Small intestine (tissue), 7 donors: Measurements from ENCODE around the gene FRMPD4. TPM values are rescaled to one million over a fixed set of nuclear protein-coding genes. Genes with fewer than 3 reads are reported as not detected.

Source experiments
- DNase-seq, 2 donors: peaks; one replicate each; pipeline versions ENCODE4 v3.0.0 to v3.0.0-alpha.2; 2013
- FAIRE-seq: peaks from 2 replicates; lab custom pipeline; 2012; peaks lifted over from hg19 to GRCh38; lab: Jason Lieb, UNC
- H3K27ac ChIP-seq, 3 donors: one replicate each; pipeline ENCODE4 v1.5.1; 2013; ENCODE audit warnings: low read length in 2 of 3, mild to moderate bottlenecking in 2 of 3, control low read depth in 1 of 3, inconsistent platforms in 1 of 3, low read depth in 1 of 3, moderate library complexity in 1 of 3
- H3K27me3 ChIP-seq, 3 donors: one replicate each; pipeline ENCODE4 v1.6.1; 2013; ENCODE audit warnings: low read length in 3 of 3, inconsistent platforms in 1 of 3; ENCODE audit not compliant: control insufficient read depth in 3 of 3, insufficient read depth in 3 of 3
- H3K36me3 ChIP-seq, 3 donors: one replicate each; pipeline ENCODE4 v1.6.1; 2013; ENCODE audit warnings: low read length in 3 of 3, inconsistent platforms in 1 of 3, low read depth in 1 of 3, mild to moderate bottlenecking in 1 of 3, moderate library complexity in 1 of 3; ENCODE audit not compliant: control insufficient read depth in 3 of 3, insufficient read depth in 2 of 3
- H3K4me1 ChIP-seq, 3 donors: one replicate each; pipeline ENCODE4 v1.6.1; 2013; ENCODE audit warnings: low read length in 2 of 3, inconsistent platforms in 1 of 3, low read depth in 1 of 3, mild to moderate bottlenecking in 1 of 3, moderate library complexity in 1 of 3; ENCODE audit not compliant: control insufficient read depth in 3 of 3, insufficient read depth in 2 of 3
- H3K4me3 ChIP-seq, 3 donors: one replicate each; pipeline ENCODE4 v1.5.1; 2013; ENCODE audit warnings: low read length in 3 of 3, control low read depth in 1 of 3, inconsistent platforms in 1 of 3, low read depth in 1 of 3, mild to moderate bottlenecking in 1 of 3, moderate library complexity in 1 of 3
- H3K9me3 ChIP-seq, 2 donors: one replicate each; pipeline ENCODE4 v1.6.1; 2013; ENCODE audit warnings: low read depth in 1 of 2, low read length in 1 of 2; ENCODE audit not compliant: control insufficient read depth in 2 of 2, insufficient read depth in 1 of 2
- WGBS, 3 donors: extraction: QIAGEN DNeasy Blood & Tissue Kit; methylation state at CpG; one replicate each; pipeline ENCODE4 v1.1.7; 2013; 5-methylcytosine and 5-hydroxymethylcytosine counted together
- polyA plus RNA-seq, 4 donors: library from polyadenylated mRNA; stranded (reverse) in 3 of 4; unstranded in 1 of 4; fragments of 200-250 nt in 3 of 4; fragments of 120-200 nt in 1 of 4; gene quantifications; one replicate each; pipeline versions ENCODE4 v1.2.1 to v1.2.3, GENCODE V29; 2013
- donor health status: healthy with polysubstance abuse.
- donor health status: control.
- donor health status: control.
- donor health status: Bipolar disorder and iron deficiency.
- donor health status: healthy.

FRMPD4 gene
- polyA plus RNA-seq, 4 donors, result 0.04 to 0.21 TPM; not detected in 2

DNA sequence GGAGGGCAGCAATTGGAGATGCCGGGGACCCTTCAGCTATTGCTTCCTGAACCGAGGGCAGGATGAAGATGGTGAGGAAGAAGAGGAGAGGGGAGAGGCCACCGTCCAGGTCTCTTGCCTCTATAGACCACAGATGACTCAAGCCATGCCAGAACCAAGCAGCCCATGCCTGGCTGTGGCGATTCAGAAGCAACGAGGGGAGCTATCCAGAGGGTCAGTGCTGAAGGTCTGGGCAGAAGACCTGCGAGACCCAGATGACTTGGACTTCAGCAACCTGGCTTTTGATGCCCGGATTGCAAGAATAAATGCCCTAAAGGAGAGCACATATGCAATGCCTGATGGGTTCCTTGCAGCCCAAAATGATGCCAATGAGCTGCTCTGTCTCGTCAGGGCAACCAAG is 582.8 kb downstream of the FRMPD4 start:
- Histone ChIP-seq H3K27ac (no peak overlapping the region), H3K9me3 (no peaks in the 10 kb centered on the region), H3K4me1 (no peaks in the 10 kb centered on the region), H3K27me3 (no peaks in the 10 kb centered on the region), H3K4me3 (no peak overlapping the region), H3K36me3 (no peaks in the 10 kb centered on the region)
- DNase-seq (no peak), FAIRE-seq (no peak)
- WGBS, 3 donors, result 63 to 64% (median 64%) methylated on average over 7 to 8 of the region's 8 CpGs

DNA sequence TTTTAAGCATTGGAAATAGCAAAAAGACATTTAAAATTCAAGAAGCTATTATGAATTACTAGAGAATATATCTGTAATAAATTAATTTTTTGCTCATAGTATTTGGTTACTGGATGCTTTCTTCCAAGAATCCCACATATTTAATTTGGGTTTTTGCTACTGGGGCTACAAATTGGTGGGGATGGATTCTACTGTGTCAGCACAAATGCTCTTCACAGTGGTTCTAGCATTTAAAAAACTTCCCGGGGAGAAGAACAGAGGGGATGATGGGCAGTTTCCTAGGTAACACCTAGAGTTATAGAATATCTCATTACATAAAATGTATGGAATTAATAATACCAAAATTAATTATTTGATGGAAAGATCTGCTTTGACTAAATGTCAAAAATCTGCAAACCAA is 584.0 kb downstream of the FRMPD4 start:
- no peak for FAIRE-seq
- no peaks in the 10 kb centered on the region for H3K27me3 ChIP-seq
- no peaks in the 10 kb centered on the region for H3K36me3 ChIP-seq
- no peaks in the 10 kb centered on the region for H3K9me3 ChIP-seq
- no peak overlapping the region for H3K4me3 ChIP-seq
- H3K4me1 ChIP-seq, result no peaks in the 10 kb centered on the region
- DNase-seq, result no peak
- 88 to 94% (median 88%) methylated on average over 1 of the region's 1 CpG for WGBS, 3 donors
- no peak overlapping the region for H3K27ac ChIP-seq

DNA sequence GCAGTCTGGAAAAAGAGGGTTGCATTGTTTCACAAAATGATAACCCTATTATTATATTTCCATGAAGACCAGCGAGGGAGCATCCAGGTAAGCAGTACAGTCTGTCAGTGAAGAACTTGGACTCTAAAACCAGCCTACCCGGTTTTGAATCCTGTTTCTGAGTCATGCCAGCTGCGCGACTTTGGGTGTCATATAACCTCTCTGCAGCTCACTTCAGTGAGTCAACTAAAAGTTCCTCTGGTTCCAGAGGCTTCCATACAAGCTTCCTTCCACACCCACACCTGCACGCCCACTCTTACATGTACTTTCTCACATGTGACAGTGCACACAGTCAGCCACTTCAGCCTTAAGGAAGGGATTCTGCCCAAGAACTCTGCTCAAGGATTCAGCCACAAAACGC is 603.1 kb downstream of the FRMPD4 start:
- FAIRE-seq, result no peak
- H3K27ac ChIP-seq, result no peak overlapping the region
- no peak for DNase-seq
- H3K4me1 ChIP-seq, result no peaks in the 10 kb centered on the region
- H3K4me3 ChIP-seq, result no peak overlapping the region
- no peaks in the 10 kb centered on the region for H3K27me3 ChIP-seq
- no peaks in the 10 kb centered on the region for H3K36me3 ChIP-seq
- no peaks in the 10 kb centered on the region for H3K9me3 ChIP-seq
- WGBS, 3 donors, result 41 to 71% (median 50%) methylated on average over 4 to 6 of the region's 6 CpGs

DNA sequence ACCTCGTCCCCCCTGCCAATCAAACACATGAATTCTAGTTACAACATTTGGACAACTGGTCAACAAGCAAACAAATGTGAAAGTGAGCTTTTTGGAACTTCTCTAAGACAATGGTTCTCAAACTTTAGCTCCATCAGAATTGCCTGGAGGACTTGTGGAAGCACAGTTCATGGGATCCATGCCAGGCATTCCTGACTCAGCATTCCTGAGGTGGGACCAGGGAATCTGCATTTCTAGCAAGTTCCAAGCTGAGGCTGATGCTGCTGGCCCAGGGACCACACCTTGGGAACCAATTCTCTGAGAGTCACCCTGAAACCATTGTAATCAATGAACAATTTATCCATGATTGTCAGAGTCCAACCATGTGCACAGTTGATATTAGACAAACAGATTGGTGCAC is 609.2 kb downstream of the FRMPD4 start:
- Histone ChIP-seq H3K36me3 (no peaks in the 10 kb centered on the region), H3K27me3 (no peaks in the 10 kb centered on the region), H3K4me1 (no peaks in the 10 kb centered on the region), H3K9me3 (peaks cover 0 to 7% of the 10 kb centered on the region in 2 donors), H3K4me3 (no peak overlapping the region), H3K27ac (no peak overlapping the region)
- no peak for DNase-seq
- no peak for FAIRE-seq
- 73 to 91% (median 88%) methylated on average over 1 of the region's 1 CpG for WGBS, 3 donors

DNA sequence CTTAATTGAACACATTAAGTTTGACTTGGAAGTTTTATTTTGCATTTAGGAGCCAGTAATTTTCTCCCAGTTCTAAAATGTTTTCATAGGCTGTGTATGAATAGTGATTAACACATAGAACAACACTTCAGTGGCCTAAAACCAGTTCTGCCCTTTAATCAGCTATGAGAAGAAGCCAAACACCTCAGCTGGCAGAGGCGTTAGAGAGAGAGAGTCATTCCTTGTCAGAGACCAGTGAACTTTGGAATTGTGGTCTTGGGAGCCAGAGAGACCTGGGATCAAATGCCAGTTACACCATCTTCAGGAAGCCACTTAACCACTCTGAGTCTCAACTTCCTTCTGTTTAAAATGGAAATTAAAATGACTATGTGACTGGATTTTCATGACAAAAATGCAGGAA is 613.6 kb downstream of the FRMPD4 start:
- peaks cover 0 to 7% of the 10 kb centered on the region in 2 donors for H3K9me3 ChIP-seq
- H3K36me3 ChIP-seq, result no peaks in the 10 kb centered on the region
- DNase-seq, result peak in 1 of 2 donors; percentile 12
- no peak for FAIRE-seq
- no peaks in the 10 kb centered on the region for H3K27me3 ChIP-seq
- WGBS, 3 donors, result 17 to 61% (median 26%) methylated on average over 1 of the region's 1 CpG
- H3K4me1 ChIP-seq, result no peaks in the 10 kb centered on the region
- H3K27ac ChIP-seq, result no peak overlapping the region
- H3K4me3 ChIP-seq, result no peak overlapping the region

DNA sequence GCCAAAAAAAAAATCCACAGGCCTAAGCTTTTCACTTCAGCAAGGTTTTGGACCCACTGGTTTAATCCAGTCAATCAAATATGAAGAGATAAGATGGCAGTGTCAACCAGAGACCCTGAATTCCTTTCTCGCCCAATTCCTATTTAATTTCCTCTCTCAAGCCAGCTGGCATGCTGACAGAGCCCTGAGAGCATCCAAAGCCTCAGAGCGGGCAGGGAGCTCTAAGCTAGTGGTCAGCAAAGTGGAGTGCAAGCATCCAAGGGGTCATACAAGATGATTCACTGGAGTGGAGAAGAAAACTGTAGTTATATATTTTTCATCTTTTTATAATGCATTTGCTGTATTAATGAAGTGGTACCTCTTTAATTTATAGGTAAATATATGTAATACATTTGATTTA is 615.1 kb downstream of the FRMPD4 start:
- FAIRE-seq, result no peak
- H3K36me3 ChIP-seq, result no peaks in the 10 kb centered on the region
- no peak overlapping the region for H3K27ac ChIP-seq
- peaks cover 0 to 7% of the 10 kb centered on the region in 2 donors for H3K9me3 ChIP-seq
- no peak overlapping the region for H3K4me3 ChIP-seq
- DNase-seq, result no peak
- H3K4me1 ChIP-seq, result no peaks in the 10 kb centered on the region
- 58 to 92% (median 61%) methylated on average over 2 of the region's 2 CpGs for WGBS, 3 donors
- H3K27me3 ChIP-seq, result no peaks in the 10 kb centered on the region

DNA sequence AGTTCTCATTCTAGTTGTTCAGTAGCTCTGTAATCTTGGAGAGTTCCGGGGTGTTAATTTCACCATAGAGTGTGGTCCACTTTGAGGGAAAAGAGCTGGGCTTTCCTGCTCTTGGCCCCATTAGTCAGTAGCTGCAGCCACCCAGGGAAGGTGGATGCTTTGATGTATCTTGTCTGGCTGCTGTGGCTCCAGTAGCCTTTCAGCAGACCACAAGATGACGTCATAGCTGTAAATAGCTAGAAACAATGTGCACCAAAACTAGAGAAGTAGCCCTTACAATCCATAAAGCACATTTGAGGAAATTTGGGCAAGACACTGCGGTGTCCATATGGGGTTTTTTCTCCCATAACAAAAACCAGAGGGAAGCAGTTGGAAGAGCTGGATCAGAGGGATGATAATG is 620.0 kb downstream of the FRMPD4 start:
- Histone ChIP-seq H3K27me3 (no peaks in the 10 kb centered on the region), H3K27ac (no peak overlapping the region), H3K36me3 (no peaks in the 10 kb centered on the region), H3K4me3 (no peak overlapping the region), H3K4me1 (no peaks in the 10 kb centered on the region), H3K9me3 (no peaks in the 10 kb centered on the region)
- DNase-seq, result no peak
- no peak for FAIRE-seq
- 66 to 79% (median 74%) methylated on average over 3 of the region's 3 CpGs for WGBS, 3 donors

DNA sequence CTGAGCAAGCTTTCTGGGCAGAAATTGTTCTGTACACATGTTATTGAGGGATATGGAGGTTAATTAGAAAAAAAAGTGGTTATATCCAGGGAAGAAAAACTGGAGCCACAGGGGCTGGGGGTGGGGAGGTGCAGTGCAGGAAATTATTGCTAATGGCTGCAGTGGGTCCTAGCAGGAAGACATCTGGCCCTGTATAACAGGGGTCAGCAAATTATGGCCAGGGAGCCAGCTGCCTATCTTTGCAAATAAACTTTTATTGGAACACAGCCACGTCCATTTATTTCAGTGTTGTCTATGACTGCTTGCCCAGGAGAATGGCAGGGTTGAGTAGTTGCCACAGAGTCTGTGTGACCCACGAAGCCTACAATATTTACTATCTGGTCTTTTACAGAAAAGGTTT is 629.6 kb downstream of the FRMPD4 start:
- H3K4me3 ChIP-seq, result no peak overlapping the region
- no peaks in the 10 kb centered on the region for H3K9me3 ChIP-seq
- H3K27me3 ChIP-seq, result no peaks in the 10 kb centered on the region
- FAIRE-seq, result no peak
- no peak overlapping the region for H3K27ac ChIP-seq
- DNase-seq, result no peak
- H3K4me1 ChIP-seq, result no peaks in the 10 kb centered on the region
- WGBS, 3 donors, result 15 to 36% (median 17%) methylated on average over 2 of the region's 2 CpGs
- no peaks in the 10 kb centered on the region for H3K36me3 ChIP-seq

DNA sequence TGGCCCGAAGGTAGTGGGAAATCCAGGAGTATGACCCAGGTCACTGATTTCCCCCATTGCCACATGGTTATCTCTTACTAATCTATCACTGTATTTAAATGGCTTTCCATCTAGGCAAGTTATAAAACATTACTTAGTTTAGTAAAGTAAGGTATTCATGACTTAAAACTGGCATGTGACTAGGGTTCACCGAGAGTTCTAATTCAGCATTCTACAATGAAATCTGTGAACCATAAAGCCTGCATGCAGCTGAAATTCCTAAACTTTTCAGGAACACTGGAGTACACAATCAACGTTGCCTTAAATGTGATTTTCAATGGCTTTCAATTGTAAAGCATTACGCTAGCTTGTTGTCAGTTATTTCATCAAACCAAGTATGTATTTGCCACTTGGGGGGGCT is 630.2 kb downstream of the FRMPD4 start:
- 87 to 93% (median 88%) methylated on average over 4 of the region's 4 CpGs for WGBS, 3 donors
- DNase-seq (no peak), FAIRE-seq (no peak)
- no peaks in the 10 kb centered on the region for H3K27me3 ChIP-seq
- no peak overlapping the region for H3K27ac ChIP-seq
- no peak overlapping the region for H3K4me3 ChIP-seq
- H3K9me3 ChIP-seq, result no peaks in the 10 kb centered on the region
- no peaks in the 10 kb centered on the region for H3K36me3 ChIP-seq
- no peaks in the 10 kb centered on the region for H3K4me1 ChIP-seq
